ENCODE measurements around the gene UBR7. TPM values are rescaled to one million over a fixed set of nuclear protein-coding genes. Genes with fewer than 3 reads are reported as not detected.

The UBR7 gene
- total RNA-seq, 4 donors from 2014 or later: 26.2 to 33.6 (median 29.9) TPM

- TF ChIP-seq EP300 (IDR thresholded peaks at IDR 0.05) (no peak), POLR2A (IDR thresholded peaks at IDR 0.05; ENCODE audit: low read depth) (no peak), POLR2AphosphoS5 (IDR thresholded peaks at IDR 0.05) (no peak), CTCF (IDR thresholded peaks at IDR 0.05) (no peak)
- WGBS: 92% methylated on average over 25 of the region's 25 CpGs
Observed at GRCh38 chr14:93239869-93240677, 33.0 kb downstream of the UBR7 start.

GRCh38 chr14:93240678-93241000 is 33.6 kb downstream of the UBR7 start:
- intact Hi-C loops (cut with DNase I): no loop called here
- 86% methylated on average over 3 of the region's 3 CpGs for whole genome bisulfite sequencing
- Histone ChIP-seq H3K4me1 (no peaks in the 10 kb centered on the region), H3K4me3 (no peak overlapping the region), H3K27ac (replicated peaks in 1 of 4) (no peak overlapping the region), H3K27me3 (no peaks in the 10 kb centered on the region), H3K9me3 (no peaks in the 10 kb centered on the region), H3K36me3 (peaks cover 18 to 61% (median 58%) of the 10 kb centered on the region in 4 donors)
- DNase-seq (ENCODE audit: extremely low spot score): no peak
- no peak for TF ChIP-seq POLR2A (IDR thresholded peaks at IDR 0.05; ENCODE audit: low read depth)
- TF ChIP-seq EP300 (IDR thresholded peaks at IDR 0.05): no peak
- TF ChIP-seq CTCF (IDR thresholded peaks at IDR 0.05): no peak

More at GRCh38 chr14:93239869-93240677, 33.0 kb downstream of the UBR7 start:
- no peaks in the 10 kb centered on the region for H3K27me3 ChIP-seq
- no peak overlapping the region for H3K4me3 ChIP-seq
- intact Hi-C loops (cut with DNase I): no loop called here
- no peaks in the 10 kb centered on the region for H3K9me3 ChIP-seq
- H3K36me3 ChIP-seq: peaks cover 15 to 56% (median 53%) of the 10 kb centered on the region in 4 donors
- no peak for DNase-seq (ENCODE audit: extremely low spot score)
- no peak overlapping the region for H3K27ac ChIP-seq (replicated peaks in 1 of 4)
- no peaks in the 10 kb centered on the region for H3K4me1 ChIP-seq

GRCh38 chr14:93245764-93246420 is 38.8 kb downstream of the UBR7 start:
- H3K4me3 ChIP-seq: no peak overlapping the region
- TF ChIP-seq POLR2A (IDR thresholded peaks at IDR 0.05; ENCODE audit: low read depth) (no peak), POLR2AphosphoS5 (IDR thresholded peaks at IDR 0.05) (no peak), CTCF (IDR thresholded peaks at IDR 0.05) (no peak), EP300 (IDR thresholded peaks at IDR 0.05) (no peak)
- H3K36me3 ChIP-seq: peaks cover 30 to 100% (median 90%) of the 10 kb centered on the region in 4 donors
- no peaks in the 10 kb centered on the region for H3K9me3 ChIP-seq
- intact Hi-C loops (cut with DNase I): no loop called here
- no peak overlapping the region for H3K27ac ChIP-seq (replicated peaks in 1 of 4)
- DNase-seq (ENCODE audit: extremely low spot score): peak; percentile 74
- no peaks in the 10 kb centered on the region for H3K27me3 ChIP-seq
- no peaks in the 10 kb centered on the region for H3K4me1 ChIP-seq
- 88% methylated on average over 10 of the region's 10 CpGs for WGBS

- H3K4me1 ChIP-seq: no peaks in the 10 kb centered on the region
- no peaks in the 10 kb centered on the region for H3K27me3 ChIP-seq
- no peak overlapping the region for H3K4me3 ChIP-seq
- H3K9me3 ChIP-seq: no peaks in the 10 kb centered on the region
- TF ChIP-seq CTCF (IDR thresholded peaks at IDR 0.05) (no peak), POLR2A (IDR thresholded peaks at IDR 0.05; ENCODE audit: low read depth) (no peak), POLR2AphosphoS5 (IDR thresholded peaks at IDR 0.05) (no peak), EP300 (IDR thresholded peaks at IDR 0.05) (no peak)
- intact Hi-C loops (cut with DNase I): no loop called here
- no peak overlapping the region for H3K27ac ChIP-seq (replicated peaks in 1 of 4)
- H3K36me3 ChIP-seq: peaks cover 37 to 100% (median 90%) of the 10 kb centered on the region in 4 donors
- no peak for DNase-seq (ENCODE audit: extremely low spot score)
Observed at GRCh38 chr14:93246534-93246933, 39.5 kb downstream of the UBR7 start.

All from esophagus muscularis mucosa (tissue), 4 donors.